ENCODE measurements around the gene TMEM120A. TPM values are rescaled to one million over a fixed set of nuclear protein-coding genes. Genes with fewer than 3 reads are reported as not detected.

TMEM120A gene
- total and polyA plus RNA-seq, 2 experiments from 2014 or later = 24.6 to 56.9 TPM

DNA sequence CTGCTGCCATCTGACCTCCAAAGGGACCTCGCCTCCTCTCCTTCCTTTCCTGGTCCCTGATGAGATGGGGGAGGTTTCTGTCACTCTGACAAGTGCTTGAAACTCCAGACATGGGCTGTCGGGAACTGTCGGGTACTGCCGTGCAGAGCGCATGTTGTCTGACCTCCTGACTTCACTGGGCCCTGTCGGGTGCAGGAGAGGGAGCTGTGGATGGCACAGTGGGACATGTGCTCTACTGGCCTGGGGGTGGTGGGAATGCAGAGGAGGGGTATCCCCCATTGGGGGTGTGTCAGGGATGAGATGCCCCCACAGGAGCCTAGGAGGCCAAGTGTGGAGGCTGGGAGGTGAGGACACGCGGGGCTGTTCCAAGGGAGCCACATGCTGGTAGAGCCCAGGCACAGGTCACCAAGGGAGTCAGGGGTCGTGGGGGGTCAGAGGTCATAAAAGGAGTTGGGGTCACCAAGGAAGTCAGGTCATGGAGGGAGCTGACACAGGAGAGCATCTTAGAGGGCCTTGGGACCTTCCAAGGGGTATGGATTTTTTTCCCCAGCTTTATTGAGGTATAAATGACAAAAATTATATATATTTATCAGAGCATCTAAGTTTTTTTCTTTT lies 30.9 kb downstream of the TMEM120A start:
- peak in 1 of 2 donors; percentile 67 for DNase-seq (ENCODE audit: low read depth in 1 of 2, low spot score in 1 of 2)
- no peaks in the 10 kb centered on the region for H3K9me3 ChIP-seq (ENCODE audit: low read depth)
- TF ChIP-seq, protein P1, sequence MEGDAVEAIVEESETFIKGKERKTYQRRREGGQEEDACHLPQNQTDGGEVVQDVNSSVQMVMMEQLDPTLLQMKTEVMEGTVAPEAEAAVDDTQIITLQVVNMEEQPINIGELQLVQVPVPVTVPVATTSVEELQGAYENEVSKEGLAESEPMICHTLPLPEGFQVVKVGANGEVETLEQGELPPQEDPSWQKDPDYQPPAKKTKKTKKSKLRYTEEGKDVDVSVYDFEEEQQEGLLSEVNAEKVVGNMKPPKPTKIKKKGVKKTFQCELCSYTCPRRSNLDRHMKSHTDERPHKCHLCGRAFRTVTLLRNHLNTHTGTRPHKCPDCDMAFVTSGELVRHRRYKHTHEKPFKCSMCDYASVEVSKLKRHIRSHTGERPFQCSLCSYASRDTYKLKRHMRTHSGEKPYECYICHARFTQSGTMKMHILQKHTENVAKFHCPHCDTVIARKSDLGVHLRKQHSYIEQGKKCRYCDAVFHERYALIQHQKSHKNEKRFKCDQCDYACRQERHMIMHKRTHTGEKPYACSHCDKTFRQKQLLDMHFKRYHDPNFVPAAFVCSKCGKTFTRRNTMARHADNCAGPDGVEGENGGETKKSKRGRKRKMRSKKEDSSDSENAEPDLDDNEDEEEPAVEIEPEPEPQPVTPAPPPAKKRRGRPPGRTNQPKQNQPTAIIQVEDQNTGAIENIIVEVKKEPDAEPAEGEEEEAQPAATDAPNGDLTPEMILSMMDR (IDR thresholded peaks at IDR 0.05; ENCODE audit: low read depth, low read length) = no peak
- no peaks in the 10 kb centered on the region for H3K36me3 ChIP-seq
- peak overlapping the region; percentile 77 for H3K27ac ChIP-seq
- peaks cover 28% of the 10 kb centered on the region for H3K4me1 ChIP-seq (ENCODE audit: low read depth)
- no peak overlapping the region for H3K4me3 ChIP-seq
- H3K27me3 ChIP-seq = no peaks in the 10 kb centered on the region

- peaks cover 28% of the 10 kb centered on the region for H3K4me1 ChIP-seq (ENCODE audit: low read depth)
- TF ChIP-seq, protein P1 (IDR thresholded peaks at IDR 0.05; ENCODE audit: low read depth, low read length) = no peak
- H3K27ac ChIP-seq = peak overlapping the region; percentile 77
- H3K9me3 ChIP-seq (ENCODE audit: low read depth) = no peaks in the 10 kb centered on the region
- peak in 1 of 2 donors; percentile 84 for DNase-seq (ENCODE audit: low read depth in 1 of 2, low spot score in 1 of 2)
- H3K27me3 ChIP-seq = no peaks in the 10 kb centered on the region
- no peak overlapping the region for H3K4me3 ChIP-seq
- H3K36me3 ChIP-seq = no peaks in the 10 kb centered on the region
Measured at GRCh38 chr7:75962607-75963380, 31.6 kb downstream of the TMEM120A start.

GRCh38 chr7:75961218-75961617 lies 33.2 kb downstream of the TMEM120A start:
- Histone ChIP-seq H3K4me1 (ENCODE audit: low read depth) (peaks cover 33% of the 10 kb centered on the region), H3K9me3 (ENCODE audit: low read depth) (no peaks in the 10 kb centered on the region)
- DNase-seq (ENCODE audit: low read depth in 1 of 2, low spot score in 1 of 2) = no peak

GRCh38 chr7:75960372-75960771 lies 34.0 kb downstream of the TMEM120A start:
- TF ChIP-seq, protein P1 (IDR thresholded peaks at IDR 0.05; ENCODE audit: low read depth, low read length) = no peak
- DNase-seq (ENCODE audit: low read depth in 1 of 2, low spot score in 1 of 2) = no peak
- Histone ChIP-seq H3K9me3 (ENCODE audit: low read depth) (no peaks in the 10 kb centered on the region), H3K27me3 (no peaks in the 10 kb centered on the region), H3K4me1 (ENCODE audit: low read depth) (peaks cover 27% of the 10 kb centered on the region), H3K36me3 (peaks cover under 1% of the 10 kb centered on the region), H3K27ac (no peak overlapping the region), H3K4me3 (no peak overlapping the region)

More at GRCh38 chr7:75961218-75961617, 33.2 kb downstream of the TMEM120A start:
- H3K36me3 ChIP-seq = no peaks in the 10 kb centered on the region
- TF ChIP-seq, protein P1 (IDR thresholded peaks at IDR 0.05; ENCODE audit: low read depth, low read length) = peak; percentile 5
- no peaks in the 10 kb centered on the region for H3K27me3 ChIP-seq
- H3K4me3 ChIP-seq = no peak overlapping the region
- H3K27ac ChIP-seq = peak overlapping the region; percentile 77

GRCh38 chr7:75958802-75959543 lies 35.4 kb downstream of the TMEM120A start:
- Histone ChIP-seq H3K36me3 (peaks cover 13% of the 10 kb centered on the region), H3K27ac (no peak overlapping the region), H3K4me3 (no peak overlapping the region), H3K27me3 (no peaks in the 10 kb centered on the region), H3K4me1 (ENCODE audit: low read depth) (peaks cover 23% of the 10 kb centered on the region), H3K9me3 (ENCODE audit: low read depth) (no peaks in the 10 kb centered on the region)
- DNase-seq (ENCODE audit: low read depth in 1 of 2, low spot score in 1 of 2) = no peak
- TF ChIP-seq, protein P1 (IDR thresholded peaks at IDR 0.05; ENCODE audit: low read depth, low read length) = no peak

Measured in cardiac muscle cell (in vitro differentiated cells and primary cell).